Left ventricle myocardium inferior (tissue), 1 donor: ENCODE data around the gene TRAPPC14. TPM values are rescaled to one million over a fixed set of nuclear protein-coding genes. Genes with fewer than 3 reads are reported as not detected.

Source experiments
- DNase-seq: peaks from one replicate; pipeline ENCODE4 v3.0.0-alpha.2; 2020
- H3K27ac ChIP-seq: fragments of 200-600 bp; replicated peaks from 2 replicates; pipeline ENCODE4 v1.8.0; 2021
- H3K27me3 ChIP-seq: fragments of 200-600 bp; 2 replicates; pipeline ENCODE4 v1.8.0; 2021; ENCODE audit warnings: low read depth
- H3K36me3 ChIP-seq: fragments of 200-600 bp; 2 replicates; pipeline ENCODE4 v1.8.0; 2021
- H3K4me1 ChIP-seq: fragments of 200-600 bp; 2 replicates; pipeline ENCODE4 v1.8.0; 2021
- H3K4me3 ChIP-seq: fragments of 200-600 bp; 2 replicates; pipeline ENCODE4 v1.8.0; 2021; ENCODE audit warnings: mild to moderate bottlenecking, moderate library complexity
- H3K9me3 ChIP-seq: fragments of 200-600 bp; replicated peaks from 2 replicates; pipeline ENCODE4 v1.8.0; 2021
- CTCF ChIP-seq: fragments of 200-600 bp; IDR thresholded peaks from 2 replicates; pipeline ENCODE4 v1.8.0; 2021; ENCODE audit warnings: antibody characterized with exemption, mild to moderate bottlenecking, borderline replicate concordance
- intact Hi-C: fragments of 100-400 bp; cut with micrococcal nuclease; formaldehyde crosslinking; loops from one replicate; pipeline ENCODE4 v1.11.0; 2022
- total RNA-seq: library from RNA; stranded (reverse); fragmentation: NEBNext Ultra II Directional; extraction: Animal tissue kit (Norgen Biotek cat#: 25700); gene quantifications from one replicate; pipeline ENCODE4 v1.2.1, GENCODE V29; 2021
- donor health status: DM: no; HTN: yes; CAD: no; lungs with severe emphysema.

The TRAPPC14 gene
- total RNA-seq, 1 donor from 2014 or later, result 7.1 TPM

GRCh38 chr7:100167912-100168323 is 9.4 kb upstream of the TRAPPC14 start:
- no peak for DNase-seq
- H3K4me1 ChIP-seq, result peaks cover 32% of the 10 kb centered on the region
- H3K27me3 ChIP-seq, result peaks cover 76% of the 10 kb centered on the region
- peak overlapping the region; percentile 62 for H3K4me3 ChIP-seq
- no peak for TF ChIP-seq CTCF
- no peaks in the 10 kb centered on the region for H3K9me3 ChIP-seq
- no peaks in the 10 kb centered on the region for H3K36me3 ChIP-seq
- intact Hi-C loops, result no loop called here
- peak overlapping the region; percentile 77 for H3K27ac ChIP-seq

- Histone ChIP-seq H3K27me3 (peaks cover 70% of the 10 kb centered on the region), H3K9me3 (no peaks in the 10 kb centered on the region), H3K27ac (peak overlapping the region; percentile 77), H3K4me1 (peaks cover 32% of the 10 kb centered on the region), H3K36me3 (no peaks in the 10 kb centered on the region), H3K4me3 (peak overlapping the region; percentile 62)
- TF ChIP-seq CTCF, result no peak
- intact Hi-C loops, result no loop called here
- DNase-seq, result no peak
These were observed 8.7 kb upstream of the TRAPPC14 start for GRCh38 chr7:100166970-100167911.

- H3K27me3 ChIP-seq, result peaks cover 62% of the 10 kb centered on the region
- H3K4me3 ChIP-seq, result no peak overlapping the region
- intact Hi-C loops, result no loop called here
- no peaks in the 10 kb centered on the region for H3K36me3 ChIP-seq
- peaks cover 27% of the 10 kb centered on the region for H3K4me1 ChIP-seq
- H3K9me3 ChIP-seq, result no peaks in the 10 kb centered on the region
- no peak overlapping the region for H3K27ac ChIP-seq
- no peak for DNase-seq
- TF ChIP-seq CTCF, result no peak
These were observed 7.9 kb upstream of the TRAPPC14 start for GRCh38 chr7:100166317-100166940.

- intact Hi-C loops, result no loop called here
- peaks cover 38% of the 10 kb centered on the region for H3K27me3 ChIP-seq
- no peak overlapping the region for H3K4me3 ChIP-seq
- no peak for DNase-seq
- H3K4me1 ChIP-seq, result peaks cover 24% of the 10 kb centered on the region
- no peaks in the 10 kb centered on the region for H3K36me3 ChIP-seq
- no peaks in the 10 kb centered on the region for H3K9me3 ChIP-seq
- no peak for TF ChIP-seq CTCF
- H3K27ac ChIP-seq, result no peak overlapping the region
These were observed 5.3 kb upstream of the TRAPPC14 start for GRCh38 chr7:100163871-100164270.

- DNase-seq, result no peak
- Histone ChIP-seq H3K4me3 (no peak overlapping the region), H3K36me3 (no peaks in the 10 kb centered on the region), H3K27me3 (peaks cover 33% of the 10 kb centered on the region), H3K4me1 (peaks cover 24% of the 10 kb centered on the region), H3K9me3 (no peaks in the 10 kb centered on the region), H3K27ac (no peak overlapping the region)
- intact Hi-C loops, result no loop called here
- TF ChIP-seq CTCF, result no peak
These were observed 4.5 kb upstream of the TRAPPC14 start for GRCh38 chr7:100163006-100163531.
